Rectal smooth muscle tissue (tissue), 1 donor: ENCODE results near the gene BHLHE23.
"Not testable (repeated sequence)": the region's sequence is repeated elsewhere in the genome, so short reads cannot be mapped to it uniquely, and the experiment has no call there.

Source experiments
- H3K27ac ChIP-seq: one replicate; pipeline ENCODE4 v1.7.0; 2013; ENCODE audit warnings: low read depth, low read length, inconsistent platforms
- H3K27me3 ChIP-seq: one replicate; pipeline ENCODE4 v1.7.0; 2013; ENCODE audit warnings: low read length; ENCODE audit not compliant: control insufficient read depth, insufficient read depth
- H3K36me3 ChIP-seq: one replicate; pipeline ENCODE4 v1.7.0; 2013; ENCODE audit warnings: low read length; ENCODE audit not compliant: control insufficient read depth, insufficient read depth
- H3K4me1 ChIP-seq: one replicate; pipeline ENCODE4 v1.7.0; 2013; ENCODE audit warnings: low read length; ENCODE audit not compliant: control insufficient read depth, insufficient read depth
- H3K4me3 ChIP-seq: one replicate; pipeline ENCODE4 v1.7.0; 2013; ENCODE audit warnings: low read length
- H3K9ac ChIP-seq: one replicate; pipeline ENCODE4 v1.7.0; 2013; ENCODE audit warnings: low read length

Gene BHLHE23

DNA sequence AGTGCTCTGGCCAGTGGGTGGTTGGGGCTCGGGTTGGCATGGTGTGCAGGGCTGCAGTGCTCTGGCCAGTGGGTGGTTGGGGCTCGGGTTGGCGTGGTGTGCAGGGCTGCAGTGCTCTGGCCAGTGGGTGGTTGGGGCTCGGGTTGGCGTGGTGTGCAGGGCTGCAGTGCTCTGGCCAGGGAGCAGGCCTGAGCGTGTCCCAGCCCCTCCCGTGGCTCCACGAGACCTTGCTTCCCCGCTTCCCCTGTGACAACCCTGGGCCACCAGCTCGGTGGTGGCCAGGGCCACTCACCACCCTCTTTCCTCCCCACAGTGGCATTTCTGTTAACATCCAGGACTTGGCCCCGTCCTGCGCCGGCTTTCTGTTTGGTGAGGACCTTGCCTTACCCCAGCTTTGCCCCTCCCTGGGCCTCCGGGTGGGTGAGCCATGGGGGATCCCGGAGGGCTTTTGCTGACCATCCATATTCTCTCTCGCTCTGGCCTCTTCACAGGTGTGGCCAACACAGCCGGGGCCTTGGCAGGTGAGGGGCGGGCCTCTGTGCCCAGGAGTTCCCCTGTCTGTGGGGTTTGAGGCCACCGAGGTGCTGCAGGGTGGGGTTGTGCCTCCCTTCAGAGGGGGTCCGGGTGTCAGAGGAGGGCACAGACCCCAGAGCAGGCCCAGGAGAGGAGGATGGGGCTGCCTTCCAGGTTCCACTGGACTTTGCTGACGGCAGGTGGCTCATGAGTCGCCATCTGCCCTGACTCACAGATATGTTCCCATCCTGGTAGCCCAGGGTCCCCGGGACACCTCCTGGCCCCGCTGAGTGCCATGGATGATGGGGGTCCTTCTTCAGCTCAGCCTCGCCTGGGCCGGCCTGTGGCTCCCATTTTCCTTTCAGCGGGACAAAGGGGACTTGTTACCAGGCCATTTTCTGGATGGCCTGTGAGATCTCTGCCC is 40.3 kb downstream of the BHLHE23 start:
- H3K4me1 ChIP-seq, result no peaks in the 10 kb centered on the region
- H3K9ac ChIP-seq, result no peak overlapping the region
- no peak overlapping the region for H3K4me3 ChIP-seq
- peaks cover 11% of the 10 kb centered on the region for H3K27me3 ChIP-seq
- H3K36me3 ChIP-seq, result peaks cover 2% of the 10 kb centered on the region
- no peak overlapping the region for H3K27ac ChIP-seq

DNA sequence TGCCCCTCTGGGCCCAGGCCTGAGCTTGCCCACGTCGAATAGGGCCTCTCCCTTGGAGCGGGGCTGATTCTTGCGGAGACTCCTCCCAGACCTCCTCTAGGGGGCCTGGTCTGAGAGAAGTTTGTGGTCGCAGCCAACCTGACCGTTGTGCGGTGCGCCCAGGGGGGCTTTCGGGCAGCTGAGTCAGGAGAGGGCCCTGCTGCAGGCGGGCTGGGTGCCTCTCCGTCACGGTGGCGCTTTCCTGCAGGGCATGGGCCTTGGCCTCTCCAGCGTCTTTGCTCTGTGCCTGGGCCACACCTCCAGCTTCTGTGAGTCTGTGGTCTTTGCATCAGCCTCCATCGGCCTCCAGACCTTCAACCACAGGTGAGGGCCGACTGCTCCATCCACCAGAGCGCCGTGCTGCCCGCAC is 41.4 kb downstream of the BHLHE23 start:
- Histone ChIP-seq H3K36me3 (peaks cover 2% of the 10 kb centered on the region), H3K27ac (no peak overlapping the region), H3K9ac (no peak overlapping the region), H3K27me3 (peaks cover 4% of the 10 kb centered on the region), H3K4me3 (no peak overlapping the region), H3K4me1 (no peaks in the 10 kb centered on the region)

DNA sequence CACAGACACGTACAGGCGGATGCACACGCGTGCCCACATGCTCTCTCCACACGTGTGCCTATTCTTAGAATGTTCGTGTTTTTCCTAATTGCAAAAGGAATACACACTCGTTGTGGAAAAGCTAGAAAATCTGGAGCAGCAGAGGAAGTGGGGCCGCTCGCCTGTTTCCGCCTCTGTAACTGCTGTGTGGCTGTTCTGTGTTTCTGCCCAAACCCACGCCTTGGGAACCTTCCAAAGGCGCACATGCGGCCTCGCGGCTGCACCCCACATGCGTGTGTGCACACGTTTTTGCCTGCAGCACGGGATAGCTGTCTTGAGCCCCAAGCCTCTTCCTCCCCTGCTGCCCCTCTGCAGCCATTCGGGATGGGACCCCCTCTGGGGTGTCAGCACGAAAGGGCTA is 42.1 kb downstream of the BHLHE23 start:
- Histone ChIP-seq H3K36me3 (peaks cover 2% of the 10 kb centered on the region), H3K9ac (no peak overlapping the region), H3K4me3 (no peak overlapping the region), H3K27me3 (no peaks in the 10 kb centered on the region), H3K4me1 (no peaks in the 10 kb centered on the region), H3K27ac (no peak overlapping the region)

DNA sequence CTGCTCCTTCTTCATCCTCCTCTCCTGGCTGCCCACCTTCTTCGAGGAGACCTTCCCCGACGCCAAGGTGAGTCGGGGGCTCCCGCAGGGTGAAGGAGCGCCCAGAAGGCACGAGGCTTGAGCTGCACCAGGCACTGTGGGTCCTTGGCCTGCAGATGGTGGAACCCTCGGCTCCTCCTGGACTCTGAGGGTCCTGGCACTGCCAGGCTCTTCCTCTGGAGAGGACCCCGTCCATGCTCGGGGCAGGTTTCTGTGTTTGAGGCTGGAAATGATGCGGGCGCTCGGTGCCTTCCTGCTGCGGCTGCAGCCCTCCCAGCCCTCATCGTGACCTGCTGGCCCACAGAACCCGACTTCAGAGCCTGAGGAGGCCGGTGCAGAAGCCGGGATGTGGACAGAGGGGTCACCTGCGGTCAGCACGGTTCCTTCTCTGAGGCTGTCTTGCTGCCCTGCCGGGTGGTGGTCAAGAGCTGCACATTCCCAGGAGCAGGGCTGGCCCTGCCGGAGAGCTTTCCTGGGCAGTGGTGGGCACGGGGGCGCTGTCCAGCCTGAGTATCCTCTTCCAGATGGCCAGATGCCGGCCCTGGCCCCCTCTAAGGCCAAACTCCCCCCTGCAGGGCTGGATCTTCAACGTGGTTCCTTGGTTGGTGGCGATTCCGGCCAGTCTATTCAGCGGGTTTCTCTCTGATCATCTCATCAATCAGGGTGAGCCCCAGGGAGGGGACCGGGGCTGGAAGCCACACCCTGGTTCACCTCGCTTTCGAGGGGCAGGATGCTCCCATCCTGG is 43.0 kb downstream of the BHLHE23 start:
- Histone ChIP-seq H3K4me1 (no peaks in the 10 kb centered on the region), H3K9ac (no peak overlapping the region), H3K27ac (no peak overlapping the region), H3K27me3 (no peaks in the 10 kb centered on the region), H3K4me3 (no peak overlapping the region), H3K36me3 (peaks cover 2% of the 10 kb centered on the region)

DNA sequence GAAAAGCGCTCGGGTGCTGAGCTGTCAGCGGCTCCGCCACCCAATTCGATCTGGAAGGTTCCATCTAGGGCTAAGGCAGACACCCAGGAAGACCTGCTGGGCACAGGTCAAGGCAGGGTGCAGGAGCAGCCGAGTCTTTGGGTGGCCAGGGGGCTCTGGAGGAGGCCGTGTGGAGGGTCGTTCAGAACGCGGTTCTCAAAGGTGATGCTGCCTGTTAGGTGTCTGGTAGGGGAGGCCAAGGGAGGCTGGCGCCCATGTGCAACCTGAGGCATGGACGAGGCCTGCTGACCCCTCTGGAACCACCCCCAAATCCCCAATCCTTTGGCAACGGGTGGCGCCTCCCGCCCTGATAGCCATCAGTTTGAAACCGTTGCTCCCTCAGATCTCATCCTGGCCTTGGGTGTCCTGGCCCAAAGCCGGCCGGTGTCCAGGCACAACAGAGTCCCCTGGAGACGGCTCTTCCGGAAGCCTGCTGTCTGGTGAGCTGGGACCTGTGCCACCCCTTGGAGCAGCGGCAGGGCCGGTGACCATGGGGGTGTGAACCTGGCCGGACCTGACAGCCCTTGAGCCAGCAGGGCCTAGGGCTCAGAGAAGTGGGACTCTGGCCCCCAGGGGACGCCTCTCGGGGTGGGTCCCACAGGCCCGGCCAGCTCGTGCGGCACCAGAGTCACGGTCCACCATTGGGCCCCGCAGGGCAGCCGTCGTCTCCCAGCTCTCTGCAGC is 43.7 kb downstream of the BHLHE23 start:
- H3K9ac ChIP-seq, result no peak overlapping the region
- H3K27ac ChIP-seq, result no peak overlapping the region
- no peaks in the 10 kb centered on the region for H3K27me3 ChIP-seq
- peaks cover 2% of the 10 kb centered on the region for H3K36me3 ChIP-seq
- H3K4me3 ChIP-seq, result no peak overlapping the region
- no peaks in the 10 kb centered on the region for H3K4me1 ChIP-seq

DNA sequence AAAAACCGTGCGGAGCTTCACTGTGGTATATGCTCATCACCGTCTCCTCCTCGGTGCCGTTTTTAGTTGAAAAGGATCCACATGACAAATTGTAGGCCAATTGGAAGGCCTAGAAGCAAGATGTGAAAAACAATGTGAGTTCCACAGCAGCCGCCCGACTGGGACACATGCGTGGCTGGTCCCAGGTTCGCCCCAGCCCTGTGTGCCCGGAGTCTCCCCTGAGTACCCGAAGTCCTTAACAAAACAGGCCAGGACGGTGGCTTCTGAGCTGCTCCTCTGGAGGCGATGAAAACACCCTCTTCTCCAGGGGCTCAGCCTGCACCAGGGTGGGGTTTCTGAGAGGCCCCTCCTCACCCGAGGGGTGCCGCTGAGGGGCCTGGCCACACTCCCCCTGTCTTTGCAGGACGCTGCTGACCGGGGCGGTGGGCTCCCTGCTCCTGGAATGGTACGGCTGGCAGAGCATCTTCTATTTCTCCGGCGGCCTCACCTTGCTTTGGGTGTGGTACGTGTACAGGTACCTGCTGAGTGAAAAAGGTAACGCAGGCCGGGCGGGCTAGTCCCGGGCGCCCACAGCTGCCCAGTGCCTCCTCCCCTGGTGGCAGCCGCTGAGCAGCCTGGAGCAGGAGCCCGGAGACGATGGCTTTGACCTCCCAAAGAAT is 44.4 kb downstream of the BHLHE23 start:
- H3K36me3 ChIP-seq, result peaks cover 2% of the 10 kb centered on the region

DNA sequence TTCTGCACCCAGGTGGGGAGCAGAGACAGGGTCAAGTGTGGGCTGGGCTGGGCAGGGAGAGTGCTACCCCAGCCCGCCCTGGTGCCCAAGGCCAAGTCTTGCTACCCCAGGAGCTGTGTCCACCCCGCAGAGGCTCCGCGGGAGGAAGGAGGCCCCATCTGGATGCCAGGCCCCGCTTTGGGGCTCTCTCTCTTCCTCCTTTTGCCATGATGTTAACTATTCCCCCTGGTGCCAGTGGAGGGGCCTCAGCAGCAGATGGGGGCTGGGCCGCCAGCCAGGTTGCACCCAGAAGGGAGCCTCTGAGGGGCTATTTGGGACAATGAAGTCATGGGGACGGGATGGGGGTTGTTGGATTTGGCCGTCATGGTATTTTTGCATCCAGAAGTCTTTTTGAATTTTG is 45.0 kb downstream of the BHLHE23 start:
- Histone ChIP-seq H3K4me1 (no peaks in the 10 kb centered on the region), H3K4me3 (no peak overlapping the region), H3K27me3 (no peaks in the 10 kb centered on the region), H3K36me3 (peaks cover 2% of the 10 kb centered on the region), H3K27ac (no peak overlapping the region), H3K9ac (no peak overlapping the region)

More for the DNA sequence above, 44.4 kb downstream of the BHLHE23 start:
- H3K4me1 ChIP-seq, result no peaks in the 10 kb centered on the region
- H3K27me3 ChIP-seq, result no peaks in the 10 kb centered on the region
- H3K27ac ChIP-seq, result no peak overlapping the region
- H3K4me3 ChIP-seq, result no peak overlapping the region
- H3K9ac ChIP-seq, result no peak overlapping the region

DNA sequence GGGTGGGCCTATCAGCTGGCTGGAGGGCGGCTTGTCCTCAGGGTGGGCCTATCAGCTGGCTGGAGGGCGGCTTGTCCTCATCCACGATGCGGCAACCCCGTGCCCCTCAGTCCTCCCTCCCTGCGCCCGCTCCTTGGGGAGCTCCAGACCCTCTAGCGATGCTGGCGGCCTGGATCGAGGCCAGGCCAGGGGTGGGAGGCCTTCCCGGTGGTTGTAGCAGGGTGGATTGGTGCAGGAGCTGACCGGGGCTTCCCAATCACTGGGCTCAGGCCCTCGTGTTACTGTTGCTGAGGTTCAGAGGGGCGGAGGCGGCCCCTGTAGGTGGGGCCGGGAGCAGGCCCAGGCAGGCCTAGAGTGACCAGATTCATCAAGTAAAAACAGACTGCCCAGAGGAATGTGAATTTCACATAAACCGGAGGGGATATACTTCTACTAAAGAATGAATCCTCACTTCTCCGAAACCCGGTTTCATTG is 45.4 kb downstream of the BHLHE23 start:
- Histone ChIP-seq H3K4me1 (no peaks in the 10 kb centered on the region), H3K27me3 (no peaks in the 10 kb centered on the region), H3K4me3 (no peak overlapping the region), H3K27ac (no peak overlapping the region), H3K36me3 (peaks cover 2% of the 10 kb centered on the region), H3K9ac (no peak overlapping the region)

DNA sequence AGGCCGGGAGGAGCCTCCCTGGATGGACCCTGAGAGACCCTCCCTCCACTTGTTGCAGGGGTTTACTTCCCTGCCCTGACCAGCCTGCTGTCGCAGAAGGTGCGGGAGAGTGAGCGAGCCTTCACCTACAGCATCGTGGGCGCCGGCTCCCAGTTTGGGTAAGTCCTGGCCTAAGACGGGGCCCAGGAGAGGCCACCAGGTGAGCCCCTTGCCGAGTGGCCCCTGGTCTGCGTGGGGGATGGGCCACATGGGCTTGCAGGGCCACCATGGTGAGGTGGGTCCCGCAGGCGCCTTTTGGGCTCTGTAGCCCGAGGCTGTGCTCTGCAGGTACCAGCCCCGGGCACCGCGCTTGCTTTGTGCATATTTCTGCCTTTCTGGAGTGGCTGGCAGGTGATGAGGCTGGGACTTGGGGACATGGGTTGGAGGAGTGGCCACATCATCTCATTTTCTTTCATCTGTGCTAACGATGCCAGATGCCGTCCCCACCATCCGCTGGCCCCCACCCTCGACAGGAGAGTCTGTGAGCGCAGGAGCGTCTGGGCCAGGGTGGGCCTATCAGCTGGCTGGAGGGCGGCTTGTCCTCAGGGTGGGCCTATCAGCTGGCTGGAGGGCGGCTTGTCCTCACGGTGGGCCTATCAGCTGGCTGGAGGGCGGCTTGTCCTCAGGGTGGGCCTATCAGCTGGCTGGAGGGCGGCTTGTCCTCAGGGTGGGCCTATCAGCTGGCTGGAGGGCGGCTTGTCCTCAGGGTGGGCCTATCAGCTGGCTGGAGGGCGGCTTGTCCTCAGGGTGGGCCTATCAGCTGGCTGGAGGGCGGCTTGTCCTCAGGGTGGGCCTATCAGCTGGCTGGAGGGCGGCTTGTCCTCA is 46.1 kb downstream of the BHLHE23 start:
- H3K27ac ChIP-seq, H3K4me3 ChIP-seq, H3K9ac ChIP-seq, H3K27me3 ChIP-seq, H3K4me1 ChIP-seq, H3K36me3 ChIP-seq: not testable (repeated sequence)

DNA sequence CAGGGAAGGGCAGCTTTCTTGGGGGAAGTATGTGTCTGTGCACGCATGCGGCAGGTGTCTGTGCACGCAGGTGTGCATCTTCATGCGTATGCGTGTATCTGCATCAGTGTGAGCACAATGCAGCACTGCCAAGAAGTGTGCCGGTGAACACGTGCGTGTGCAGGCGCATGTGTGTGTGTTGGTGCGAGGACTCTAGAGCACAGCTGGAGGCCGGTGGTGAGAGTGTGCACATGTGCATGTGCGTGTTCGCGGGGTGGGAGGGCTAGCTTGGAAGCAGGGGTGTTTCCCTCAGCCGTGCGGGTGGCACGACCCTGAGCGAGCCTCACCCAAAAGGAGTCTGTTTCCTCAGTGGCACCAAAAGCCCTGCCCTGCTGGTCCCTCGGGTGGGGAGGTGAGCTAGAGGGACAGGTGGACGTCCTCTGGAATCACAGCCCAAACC is 46.7 kb downstream of the BHLHE23 start:
- no peak overlapping the region for H3K4me3 ChIP-seq
- H3K9ac ChIP-seq, result no peak overlapping the region
- peaks cover 2% of the 10 kb centered on the region for H3K36me3 ChIP-seq
- H3K27me3 ChIP-seq, result no peaks in the 10 kb centered on the region
- H3K27ac ChIP-seq, result no peak overlapping the region
- no peaks in the 10 kb centered on the region for H3K4me1 ChIP-seq
